ENCODE results near the gene ZBTB43.
"Not testable (repeated sequence)": the region's sequence is repeated elsewhere in the genome, so short reads cannot be mapped to it uniquely, and the experiment has no call there.

Gene ZBTB43

GRCh38 chr9:126804696-126805553 is at the start of gene ZBTB43:
Gene ZBTB43 (plus strand): TSS chr9:126805040. CDS start chr9:126832510, 27,470 bp downstream.
- FAIRE-seq, result no peak

- FAIRE-seq, result no peak
Observed at GRCh38 chr9:126755317-126755875, 49.4 kb upstream of the ZBTB43 start.

- no peak for FAIRE-seq
Observed at GRCh38 chr9:126756238-126756637, 48.6 kb upstream of the ZBTB43 start.

GRCh38 chr9:126756876-126757415 is 47.9 kb upstream of the ZBTB43 start:
- FAIRE-seq, result no peak

- FAIRE-seq, result no peak
Observed at GRCh38 chr9:126758916-126759585, 45.8 kb upstream of the ZBTB43 start.

- no peak for FAIRE-seq
Observed at GRCh38 chr9:126761274-126761673, 43.6 kb upstream of the ZBTB43 start.

- no peak for FAIRE-seq
Observed at GRCh38 chr9:126763130-126763764, 41.6 kb upstream of the ZBTB43 start.

- no peak for FAIRE-seq
Observed at GRCh38 chr9:126773004-126773607, 31.7 kb upstream of the ZBTB43 start.

GRCh38 chr9:126775926-126776325 is 28.9 kb upstream of the ZBTB43 start:
- FAIRE-seq, result no peak

- FAIRE-seq, result no peak
Observed at GRCh38 chr9:126777733-126778132, 27.1 kb upstream of the ZBTB43 start.

- no peak for FAIRE-seq
Observed at GRCh38 chr9:126778141-126778540, 26.7 kb upstream of the ZBTB43 start.

- not testable (repeated sequence) for FAIRE-seq
Observed at GRCh38 chr9:126778696-126779095, 26.1 kb upstream of the ZBTB43 start.

- FAIRE-seq, result no peak
Observed at GRCh38 chr9:126781186-126782052, 23.4 kb upstream of the ZBTB43 start.

GRCh38 chr9:126782053-126782388 is 22.8 kb upstream of the ZBTB43 start:
- FAIRE-seq, result no peak

- no peak for FAIRE-seq
Observed at GRCh38 chr9:126783949-126784348, 20.9 kb upstream of the ZBTB43 start.

- no peak for FAIRE-seq
Observed at GRCh38 chr9:126784401-126784800, 20.4 kb upstream of the ZBTB43 start.

GRCh38 chr9:126784841-126785240 is 20.0 kb upstream of the ZBTB43 start:
- FAIRE-seq, result not testable (repeated sequence)

GRCh38 chr9:126788046-126788445 is 16.8 kb upstream of the ZBTB43 start:
- FAIRE-seq, result no peak

- no peak for FAIRE-seq
Observed at GRCh38 chr9:126788634-126789349, 16.0 kb upstream of the ZBTB43 start.

- FAIRE-seq, result no peak
Observed at GRCh38 chr9:126790561-126790960, 14.3 kb upstream of the ZBTB43 start.

All from colon (tissue), 2 donors.